ENCODE results near the gene COL6A1. TPM values are rescaled to one million over a fixed set of nuclear protein-coding genes. Genes with fewer than 3 reads are reported as not detected.
A peak's percentile ranks its signal among the peaks of the same experiment; 100 is the strongest.
"Not testable (repeated sequence)": the region's sequence is repeated elsewhere in the genome, so short reads cannot be mapped to it uniquely, and the experiment has no call there.

COL6A1 gene
- polyA plus RNA-seq, 2 donors, result 105 to 123 TPM

GRCh38 chr21:45945868-45946210 lies 35.7 kb upstream of the COL6A1 start:
- Histone ChIP-seq H3K27ac (ENCODE audit: low read depth in 2 of 2, low read length in 1 of 2) (no peak overlapping the region), H3K27me3 (ENCODE audit: control insufficient read depth in 1 of 2, insufficient read depth in 2 of 2, low read length in 2 of 2) (no peaks in the 10 kb centered on the region), H3K36me3 (ENCODE audit: control insufficient read depth in 2 of 2, insufficient read depth in 2 of 2, low read length in 1 of 2) (no peaks in the 10 kb centered on the region), H3K4me3 (ENCODE audit: low read depth in 1 of 2, low read length in 2 of 2) (no peak overlapping the region), H3K9me3 (ENCODE audit: control insufficient read depth in 2 of 2, insufficient read depth in 1 of 2, low read depth in 1 of 2, low read length in 1 of 2) (no peaks in the 10 kb centered on the region), H3K4me1 (ENCODE audit: control insufficient read depth in 2 of 2, insufficient read depth in 2 of 2, low read length in 1 of 2) (peaks cover 5 to 7% of the 10 kb centered on the region in 2 donors)
- WGBS, 2 donors, result 74 to 82% methylated on average over 12 of the region's 12 CpGs

- H3K27ac ChIP-seq (ENCODE audit: low read depth in 2 of 2, low read length in 1 of 2), result no peak overlapping the region
Measured at GRCh38 chr21:45947296-45947695, 34.3 kb upstream of the COL6A1 start.

GRCh38 chr21:45947716-45948255 lies 33.8 kb upstream of the COL6A1 start:
- no peak overlapping the region for H3K4me3 ChIP-seq (ENCODE audit: low read depth in 1 of 2, low read length in 2 of 2)
- no peaks in the 10 kb centered on the region for H3K36me3 ChIP-seq (ENCODE audit: control insufficient read depth in 2 of 2, insufficient read depth in 2 of 2, low read length in 1 of 2)
- H3K9me3 ChIP-seq (ENCODE audit: control insufficient read depth in 2 of 2, insufficient read depth in 1 of 2, low read depth in 1 of 2, low read length in 1 of 2), result no peaks in the 10 kb centered on the region
- WGBS, 2 donors, result 91 to 93% methylated on average over 16 of the region's 16 CpGs
- peaks cover 5 to 7% of the 10 kb centered on the region in 2 donors for H3K4me1 ChIP-seq (ENCODE audit: control insufficient read depth in 2 of 2, insufficient read depth in 2 of 2, low read length in 1 of 2)
- no peak overlapping the region for H3K27ac ChIP-seq (ENCODE audit: low read depth in 2 of 2, low read length in 1 of 2)
- H3K27me3 ChIP-seq (ENCODE audit: control insufficient read depth in 1 of 2, insufficient read depth in 2 of 2, low read length in 2 of 2), result no peaks in the 10 kb centered on the region

More at GRCh38 chr21:45947296-45947695, 34.3 kb upstream of the COL6A1 start:
- H3K36me3 ChIP-seq (ENCODE audit: control insufficient read depth in 2 of 2, insufficient read depth in 2 of 2, low read length in 1 of 2), result no peaks in the 10 kb centered on the region
- H3K4me3 ChIP-seq (ENCODE audit: low read depth in 1 of 2, low read length in 2 of 2), result no peak overlapping the region
- H3K4me1 ChIP-seq (ENCODE audit: control insufficient read depth in 2 of 2, insufficient read depth in 2 of 2, low read length in 1 of 2), result peaks cover 5 to 7% of the 10 kb centered on the region in 2 donors
- WGBS, 2 donors, result 84 to 87% methylated on average over 16 of the region's 16 CpGs
- H3K27me3 ChIP-seq (ENCODE audit: control insufficient read depth in 1 of 2, insufficient read depth in 2 of 2, low read length in 2 of 2), result no peaks in the 10 kb centered on the region
- H3K9me3 ChIP-seq (ENCODE audit: control insufficient read depth in 2 of 2, insufficient read depth in 1 of 2, low read depth in 1 of 2, low read length in 1 of 2), result no peaks in the 10 kb centered on the region

- Histone ChIP-seq H3K27me3 (ENCODE audit: control insufficient read depth in 1 of 2, insufficient read depth in 2 of 2, low read length in 2 of 2) (no peaks in the 10 kb centered on the region), H3K4me1 (ENCODE audit: control insufficient read depth in 2 of 2, insufficient read depth in 2 of 2, low read length in 1 of 2) (peaks cover 5 to 7% of the 10 kb centered on the region in 2 donors), H3K9me3 (ENCODE audit: control insufficient read depth in 2 of 2, insufficient read depth in 1 of 2, low read depth in 1 of 2, low read length in 1 of 2) (no peaks in the 10 kb centered on the region), H3K4me3 (ENCODE audit: low read depth in 1 of 2, low read length in 2 of 2) (no peak overlapping the region), H3K27ac (ENCODE audit: low read depth in 2 of 2, low read length in 1 of 2) (no peak overlapping the region), H3K36me3 (ENCODE audit: control insufficient read depth in 2 of 2, insufficient read depth in 2 of 2, low read length in 1 of 2) (no peaks in the 10 kb centered on the region)
- 65 to 67% methylated on average over 29 of the region's 29 CpGs for WGBS, 2 donors
Measured at GRCh38 chr21:45948576-45949141, 32.9 kb upstream of the COL6A1 start.

- WGBS, 2 donors, result 61 to 77% methylated on average over 32 to 35 of the region's 35 CpGs
- H3K4me3 ChIP-seq (ENCODE audit: low read depth in 1 of 2, low read length in 2 of 2), result no peak overlapping the region
- no peaks in the 10 kb centered on the region for H3K9me3 ChIP-seq (ENCODE audit: control insufficient read depth in 2 of 2, insufficient read depth in 1 of 2, low read depth in 1 of 2, low read length in 1 of 2)
- H3K27ac ChIP-seq (ENCODE audit: low read depth in 2 of 2, low read length in 1 of 2), result no peak overlapping the region
- H3K36me3 ChIP-seq (ENCODE audit: control insufficient read depth in 2 of 2, insufficient read depth in 2 of 2, low read length in 1 of 2), result no peaks in the 10 kb centered on the region
- H3K27me3 ChIP-seq (ENCODE audit: control insufficient read depth in 1 of 2, insufficient read depth in 2 of 2, low read length in 2 of 2), result no peaks in the 10 kb centered on the region
- H3K4me1 ChIP-seq (ENCODE audit: control insufficient read depth in 2 of 2, insufficient read depth in 2 of 2, low read length in 1 of 2), result peaks cover 5 to 7% of the 10 kb centered on the region in 2 donors
Measured at GRCh38 chr21:45949928-45950739, 31.4 kb upstream of the COL6A1 start.

- H3K27me3 ChIP-seq (ENCODE audit: control insufficient read depth in 1 of 2, insufficient read depth in 2 of 2, low read length in 2 of 2), result no peaks in the 10 kb centered on the region
- H3K4me1 ChIP-seq (ENCODE audit: control insufficient read depth in 2 of 2, insufficient read depth in 2 of 2, low read length in 1 of 2), result peaks cover 5 to 7% of the 10 kb centered on the region in 2 donors
- H3K9me3 ChIP-seq (ENCODE audit: control insufficient read depth in 2 of 2, insufficient read depth in 1 of 2, low read depth in 1 of 2, low read length in 1 of 2), result no peaks in the 10 kb centered on the region
- H3K4me3 ChIP-seq (ENCODE audit: low read depth in 1 of 2, low read length in 2 of 2), result no peak overlapping the region
- no peaks in the 10 kb centered on the region for H3K36me3 ChIP-seq (ENCODE audit: control insufficient read depth in 2 of 2, insufficient read depth in 2 of 2, low read length in 1 of 2)
- no peak overlapping the region for H3K27ac ChIP-seq (ENCODE audit: low read depth in 2 of 2, low read length in 1 of 2)
- 31 to 42% methylated on average over 21 of the region's 21 CpGs for WGBS, 2 donors
Measured at GRCh38 chr21:45950740-45951515, 30.6 kb upstream of the COL6A1 start.

- Histone ChIP-seq H3K36me3 (ENCODE audit: control insufficient read depth in 2 of 2, insufficient read depth in 2 of 2, low read length in 1 of 2) (no peaks in the 10 kb centered on the region), H3K9me3 (ENCODE audit: control insufficient read depth in 2 of 2, insufficient read depth in 1 of 2, low read depth in 1 of 2, low read length in 1 of 2) (no peaks in the 10 kb centered on the region), H3K4me1 (ENCODE audit: control insufficient read depth in 2 of 2, insufficient read depth in 2 of 2, low read length in 1 of 2) (peaks cover 5 to 7% of the 10 kb centered on the region in 2 donors), H3K4me3 (ENCODE audit: low read depth in 1 of 2, low read length in 2 of 2) (no peak overlapping the region), H3K27me3 (ENCODE audit: control insufficient read depth in 1 of 2, insufficient read depth in 2 of 2, low read length in 2 of 2) (no peaks in the 10 kb centered on the region), H3K27ac (ENCODE audit: low read depth in 2 of 2, low read length in 1 of 2) (no peak overlapping the region)
- 77 to 82% methylated on average over 15 of the region's 15 CpGs for WGBS, 2 donors
Measured at GRCh38 chr21:45951676-45952075, 29.9 kb upstream of the COL6A1 start.

GRCh38 chr21:45952527-45952926 lies 29.0 kb upstream of the COL6A1 start:
- 79 to 83% methylated on average over 10 of the region's 10 CpGs for WGBS, 2 donors
- H3K27me3 ChIP-seq (ENCODE audit: control insufficient read depth in 1 of 2, insufficient read depth in 2 of 2, low read length in 2 of 2); H3K27ac ChIP-seq (ENCODE audit: low read depth in 2 of 2, low read length in 1 of 2); H3K36me3 ChIP-seq (ENCODE audit: control insufficient read depth in 2 of 2, insufficient read depth in 2 of 2, low read length in 1 of 2); H3K9me3 ChIP-seq (ENCODE audit: control insufficient read depth in 2 of 2, insufficient read depth in 1 of 2, low read depth in 1 of 2, low read length in 1 of 2); H3K4me1 ChIP-seq (ENCODE audit: control insufficient read depth in 2 of 2, insufficient read depth in 2 of 2, low read length in 1 of 2); H3K4me3 ChIP-seq (ENCODE audit: low read depth in 1 of 2, low read length in 2 of 2): not testable (repeated sequence)

- H3K4me1 ChIP-seq (ENCODE audit: control insufficient read depth in 2 of 2, insufficient read depth in 2 of 2, low read length in 1 of 2), result peaks cover 5 to 7% of the 10 kb centered on the region in 2 donors
- no peak overlapping the region for H3K4me3 ChIP-seq (ENCODE audit: low read depth in 1 of 2, low read length in 2 of 2)
- no peaks in the 10 kb centered on the region for H3K36me3 ChIP-seq (ENCODE audit: control insufficient read depth in 2 of 2, insufficient read depth in 2 of 2, low read length in 1 of 2)
- WGBS, 2 donors, result 49 to 54% methylated on average over 11 of the region's 11 CpGs
- no peaks in the 10 kb centered on the region for H3K27me3 ChIP-seq (ENCODE audit: control insufficient read depth in 1 of 2, insufficient read depth in 2 of 2, low read length in 2 of 2)
- no peaks in the 10 kb centered on the region for H3K9me3 ChIP-seq (ENCODE audit: control insufficient read depth in 2 of 2, insufficient read depth in 1 of 2, low read depth in 1 of 2, low read length in 1 of 2)
- H3K27ac ChIP-seq (ENCODE audit: low read depth in 2 of 2, low read length in 1 of 2), result peak overlapping the region in 1 of 2 donors; percentile 31
Measured at GRCh38 chr21:45952974-45953373, 28.6 kb upstream of the COL6A1 start.

All from esophagus (tissue), 2 donors.